Activated T-cell treated with anti-CD3 and anti-CD28 coated beads, Interleukin-2, amount 50 U/mL, for 24 hours (primary cell): ENCODE results near the gene TSPAN16.

Experiments used
- DNase-seq: peaks from one replicate; pipeline ENCODE4 v3.0.0-alpha.2; 2020
- H3K27ac Mint-ChIP-seq: 2 replicates; pipeline ENCODE4 v1.8.0; 2020; ENCODE audit warnings: mild to moderate bottlenecking, mixed read lengths
- H3K27me3 Mint-ChIP-seq: 2 replicates; pipeline ENCODE4 v1.8.0; 2020; ENCODE audit warnings: mixed read lengths
- H3K36me3 Mint-ChIP-seq: 2 replicates; pipeline ENCODE4 v1.8.0; 2020; ENCODE audit warnings: low read depth, mixed read lengths
- H3K4me1 Mint-ChIP-seq: 2 replicates; pipeline ENCODE4 v1.8.0; 2020; ENCODE audit warnings: low read depth, mixed read lengths
- H3K4me3 Mint-ChIP-seq: 2 replicates; pipeline ENCODE4 v1.8.0; 2020; ENCODE audit warnings: mild to moderate bottlenecking, moderate library complexity, mixed read lengths
- H3K9me3 Mint-ChIP-seq: 2 replicates; pipeline ENCODE4 v1.8.0; 2020; ENCODE audit warnings: mixed read lengths

Gene TSPAN16

DNA sequence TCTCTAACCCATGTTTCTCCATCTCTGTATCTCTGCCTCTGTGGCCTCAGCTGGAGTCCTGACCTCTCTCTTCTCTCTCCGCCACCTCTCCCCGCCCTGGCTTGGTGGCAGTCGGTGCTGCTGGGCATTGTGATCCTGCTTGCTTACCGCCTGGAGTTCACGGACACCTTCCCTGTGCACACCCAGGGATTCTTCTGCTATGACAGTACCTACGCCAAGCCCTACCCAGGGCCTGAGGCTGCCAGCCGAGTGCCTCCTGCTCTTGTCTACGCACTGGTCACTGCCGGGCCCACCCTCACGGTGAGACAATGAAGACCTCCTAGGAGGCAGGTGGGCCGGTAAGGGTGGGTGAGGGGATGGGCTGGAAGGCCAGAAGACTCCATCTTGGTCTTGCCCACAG is 63.5 kb downstream of the TSPAN16 start:
- Mint-ChIP-seq H3K4me3 (no peak overlapping the region), H3K4me1 (peaks cover 8% of the 10 kb centered on the region), H3K27ac (no peak overlapping the region), H3K27me3 (peaks cover 11% of the 10 kb centered on the region), H3K9me3 (no peaks in the 10 kb centered on the region), H3K36me3 (peaks cover under 1% of the 10 kb centered on the region)
- no peak for DNase-seq

- Mint-ChIP-seq H3K4me1 (peaks cover 1% of the 10 kb centered on the region), H3K9me3 (no peaks in the 10 kb centered on the region), H3K27ac (no peak overlapping the region), H3K27me3 (peaks cover 5% of the 10 kb centered on the region), H3K4me3 (no peak overlapping the region), H3K36me3 (peaks cover 7% of the 10 kb centered on the region)
- DNase-seq = no peak
Measured at GRCh38 chr19:11361037-11361770, 65.2 kb downstream of the TSPAN16 start.

DNA sequence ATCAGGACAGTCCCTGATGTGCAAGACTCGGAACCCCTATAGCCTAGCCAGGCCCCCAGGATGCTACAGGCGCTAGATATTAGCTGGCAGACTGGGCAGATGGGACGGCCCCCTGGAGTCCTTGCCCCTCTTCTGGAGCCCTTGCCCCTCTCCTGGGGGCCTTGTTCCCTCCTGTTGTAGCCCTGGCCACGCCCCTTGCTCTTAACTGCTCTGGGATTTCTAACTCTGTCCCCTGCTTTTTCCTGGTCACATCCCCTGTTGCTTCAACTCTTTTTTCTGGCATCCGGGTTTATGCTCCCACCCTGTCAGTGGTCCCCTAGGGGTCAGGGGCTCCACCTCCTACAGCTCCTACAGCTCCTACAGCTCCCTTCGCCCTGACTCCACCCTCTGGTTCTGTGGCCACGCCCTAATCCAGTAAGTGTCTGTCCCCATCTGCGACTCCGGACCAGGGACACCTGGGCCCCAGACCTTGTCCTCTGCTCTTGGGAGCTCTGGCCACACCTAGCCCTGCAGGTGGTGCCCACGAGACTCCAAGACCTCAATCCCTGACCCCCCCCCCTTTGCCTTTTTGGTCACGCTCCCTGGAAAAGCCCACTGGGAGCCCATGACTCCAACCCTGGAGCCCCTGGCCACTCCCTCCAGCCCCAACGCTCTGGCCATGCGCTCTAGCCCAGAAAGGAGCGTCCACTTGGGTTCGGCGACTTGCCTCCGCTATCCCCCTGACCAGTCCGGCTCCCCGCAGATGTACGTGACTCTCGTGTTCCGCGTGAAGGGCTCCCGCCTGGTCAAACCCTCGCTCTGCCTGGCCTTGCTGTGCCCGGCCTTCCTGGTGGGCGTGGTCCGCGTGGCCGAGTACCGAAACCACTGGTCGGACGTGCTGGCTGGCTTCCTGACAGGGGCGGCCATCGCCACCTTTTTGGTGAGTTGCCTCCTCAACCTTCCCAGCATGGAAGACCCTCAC is 66.1 kb downstream of the TSPAN16 start:
- DNase-seq = no peak
- H3K9me3 Mint-ChIP-seq = no peaks in the 10 kb centered on the region
- H3K27ac Mint-ChIP-seq = no peak overlapping the region
- no peaks in the 10 kb centered on the region for H3K4me1 Mint-ChIP-seq
- no peak overlapping the region for H3K4me3 Mint-ChIP-seq
- H3K36me3 Mint-ChIP-seq = peaks cover 10% of the 10 kb centered on the region
- no peaks in the 10 kb centered on the region for H3K27me3 Mint-ChIP-seq

DNA sequence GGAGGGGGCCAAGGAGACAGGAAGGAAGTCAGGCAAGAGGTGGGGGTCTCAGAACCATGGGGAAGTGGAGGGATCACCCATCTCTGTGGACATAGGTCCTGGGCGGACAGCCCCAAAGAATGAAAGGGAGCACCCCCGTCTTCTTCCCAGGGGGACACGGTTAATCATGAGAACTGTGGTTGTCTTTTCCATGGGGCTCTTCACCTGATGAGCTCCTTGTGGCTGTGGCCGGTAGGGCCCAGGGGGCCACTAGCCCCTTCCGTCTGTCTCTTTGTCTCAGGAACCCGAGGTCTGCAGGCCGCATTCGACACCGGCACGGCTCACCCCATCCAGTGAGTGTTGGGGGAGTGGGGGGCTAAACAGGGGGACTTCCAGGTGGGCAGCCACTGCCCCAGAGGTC is 67.9 kb downstream of the TSPAN16 start:
- no peaks in the 10 kb centered on the region for H3K9me3 Mint-ChIP-seq
- H3K27ac Mint-ChIP-seq = no peak overlapping the region
- H3K27me3 Mint-ChIP-seq = no peaks in the 10 kb centered on the region
- no peak overlapping the region for H3K4me3 Mint-ChIP-seq
- no peaks in the 10 kb centered on the region for H3K4me1 Mint-ChIP-seq
- DNase-seq = no peak
- peaks cover 21% of the 10 kb centered on the region for H3K36me3 Mint-ChIP-seq

- DNase-seq = no peak
- Mint-ChIP-seq H3K9me3 (no peaks in the 10 kb centered on the region), H3K4me1 (no peaks in the 10 kb centered on the region), H3K4me3 (no peak overlapping the region), H3K27ac (no peak overlapping the region), H3K36me3 (peaks cover 24% of the 10 kb centered on the region), H3K27me3 (no peaks in the 10 kb centered on the region)
Measured at GRCh38 chr19:11364296-11364904, 68.4 kb downstream of the TSPAN16 start.

GRCh38 chr19:11364935-11365334 is 69.0 kb downstream of the TSPAN16 start:
- Mint-ChIP-seq H3K4me1 (no peaks in the 10 kb centered on the region), H3K9me3 (no peaks in the 10 kb centered on the region), H3K27ac (no peak overlapping the region), H3K4me3 (no peak overlapping the region), H3K36me3 (peaks cover 27% of the 10 kb centered on the region), H3K27me3 (no peaks in the 10 kb centered on the region)
- no peak for DNase-seq
